ENCODE measurements around the gene FSTL4. TPM values are rescaled to one million over a fixed set of nuclear protein-coding genes. Genes with fewer than 3 reads are reported as not detected.

FSTL4 gene
- total and polyA plus RNA-seq, 2 of the 4 experiments (the other 2 are of a cell fraction), result 0.18 TPM; not detected in 1

DNA sequence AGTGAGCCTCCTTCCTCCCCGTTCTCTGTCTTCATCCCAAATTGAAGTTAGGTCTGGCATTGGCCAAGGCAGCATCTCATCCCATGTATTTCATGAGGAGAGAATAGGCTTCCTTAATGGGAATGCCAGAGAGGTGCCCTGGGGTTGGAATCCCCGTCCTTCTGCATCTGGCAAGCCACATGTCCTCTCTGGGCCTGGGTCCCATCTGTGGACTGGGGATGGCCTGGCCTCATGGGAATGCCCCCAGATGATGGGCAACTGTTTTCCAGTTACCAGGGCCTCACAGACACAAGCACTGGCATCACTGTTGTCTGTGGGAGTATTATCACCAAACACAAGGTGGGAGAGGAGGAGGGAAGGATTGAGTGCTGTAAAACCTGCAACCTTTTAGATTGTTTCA lies 153.9 kb downstream of the FSTL4 start:
- H3K27me3 ChIP-seq (ENCODE audit: control insufficient read depth, insufficient read depth, low read length), result peaks cover 2% of the 10 kb centered on the region; the same call in 1 of the 2 replicates
- H2BK120ac ChIP-seq (ENCODE audit: low read depth, low read length), result no peak overlapping the region
- H3K18ac ChIP-seq (ENCODE audit: low read depth, low read length), result no peak overlapping the region
- no peak overlapping the region for H3K9ac ChIP-seq (ENCODE audit: low read depth, low read length)
- H2AK5ac ChIP-seq (ENCODE audit: low read depth, low read length), result no peak overlapping the region
- ChIA-PET CTCF (no interaction called here), POLR2A (ENCODE audit: unreplicated experiment) (no interaction called here)
- no peaks in the 10 kb centered on the region for H3K4me1 ChIP-seq (ENCODE audit: control insufficient read depth, insufficient read depth, low read length)
- no peak overlapping the region for H4K5ac ChIP-seq (ENCODE audit: low read depth, low read length)
- H3K36me3 ChIP-seq (ENCODE audit: control insufficient read depth, insufficient read depth, low read length), result no peaks in the 10 kb centered on the region
- H3K4me3 ChIP-seq (ENCODE audit: insufficient read depth, low read depth, low read length), result no peak overlapping the region
- H2BK15ac ChIP-seq (ENCODE audit: low read depth, low read length), result no peak overlapping the region
- H2BK20ac ChIP-seq (ENCODE audit: low read depth, low read length), result no peak overlapping the region
- no peak overlapping the region for H3K4ac ChIP-seq (ENCODE audit: low read depth, low read length)
- no peak overlapping the region for H2AFZ ChIP-seq (replicated peaks; ENCODE audit: low read length, poor library complexity)
- H4K20me1 ChIP-seq (ENCODE audit: insufficient read depth, low read length), result no peaks in the 10 kb centered on the region
- no CpG with 5 or more reads among the region's 2 CpGs for WGBS, 2 experiments (ENCODE audit: extremely low coverage in 2 of 2, insufficient read length in 1 of 2)
- dilution Hi-C loops (cut with HindIII; ENCODE audit: low sequenced_read_pairs, unreplicated experiment), result no loop called here
- in situ Hi-C loops (cut with MboI; ENCODE audit: low sequenced_read_pairs), result no loop called here
- H3K14ac ChIP-seq (replicated peaks; ENCODE audit: low read depth, low read length), result no peak overlapping the region
- ATAC-seq (ENCODE audit: low read depth), result no peak
- no peaks in the 10 kb centered on the region for H3K9me1 ChIP-seq (ENCODE audit: insufficient read depth, low read length)
- intact Hi-C loops (cut with micrococcal nuclease), result no loop called here
- H3K4me2 ChIP-seq (ENCODE audit: low read depth, low read length), result no peak overlapping the region
- no peaks in the 10 kb centered on the region for H3K79me1 ChIP-seq (ENCODE audit: low read depth in 1 of 2, low read length in 2 of 2)
- BruUV-seq (replicated peaks), result no TSS peak
- H4K91ac ChIP-seq (ENCODE audit: insufficient read depth, low read depth, low read length), result no peak overlapping the region
- H3K27ac ChIP-seq (ENCODE audit: insufficient read depth, low read length), result no peak overlapping the region
- no peak overlapping the region for H2BK5ac ChIP-seq (ENCODE audit: low read depth, low read length, poor library complexity, severe bottlenecking)
- no peak overlapping the region for H4K8ac ChIP-seq (ENCODE audit: low read depth in 2 of 2, low read length in 2 of 2)
- H3K23ac ChIP-seq (ENCODE audit: low read depth, low read length), result no peak overlapping the region
- no peaks in the 10 kb centered on the region for H3K9me3 ChIP-seq (ENCODE audit: control insufficient read depth, insufficient read depth, low read length)
- H2AK9ac ChIP-seq (replicated peaks; ENCODE audit: low read depth, low read length, poor library complexity), result no peak overlapping the region
- TF ChIP-seq CHD1 (IDR thresholded peaks at IDR 0.05; ENCODE audit: low read depth, low read length), result no peak
- no peak for TF ChIP-seq BHLHE40 (IDR thresholded peaks at IDR 0.05; ENCODE audit: low read depth, low read length)
- TF ChIP-seq MXI1 (IDR thresholded peaks at IDR 0.05; ENCODE audit: borderline replicate concordance, low read depth, low read length), result no peak
- TF ChIP-seq RAD21 (IDR thresholded peaks at IDR 0.05; ENCODE audit: low read length), result no peak
- TF ChIP-seq, protein P1, sequence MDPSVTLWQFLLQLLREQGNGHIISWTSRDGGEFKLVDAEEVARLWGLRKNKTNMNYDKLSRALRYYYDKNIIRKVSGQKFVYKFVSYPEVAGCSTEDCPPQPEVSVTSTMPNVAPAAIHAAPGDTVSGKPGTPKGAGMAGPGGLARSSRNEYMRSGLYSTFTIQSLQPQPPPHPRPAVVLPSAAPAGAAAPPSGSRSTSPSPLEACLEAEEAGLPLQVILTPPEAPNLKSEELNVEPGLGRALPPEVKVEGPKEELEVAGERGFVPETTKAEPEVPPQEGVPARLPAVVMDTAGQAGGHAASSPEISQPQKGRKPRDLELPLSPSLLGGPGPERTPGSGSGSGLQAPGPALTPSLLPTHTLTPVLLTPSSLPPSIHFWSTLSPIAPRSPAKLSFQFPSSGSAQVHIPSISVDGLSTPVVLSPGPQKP (IDR thresholded peaks at IDR 0.05; ENCODE audit: borderline replicate concordance, low read depth, low read length), result no peak
- TF ChIP-seq NFE2L2 (IDR thresholded peaks at IDR 0.05; ENCODE audit: low read depth, low read length), result no peak
- TF ChIP-seq MAZ (IDR thresholded peaks at IDR 0.05; ENCODE audit: borderline replicate concordance, low read depth, low read length), result no peak
- TF ChIP-seq, protein P2, sequence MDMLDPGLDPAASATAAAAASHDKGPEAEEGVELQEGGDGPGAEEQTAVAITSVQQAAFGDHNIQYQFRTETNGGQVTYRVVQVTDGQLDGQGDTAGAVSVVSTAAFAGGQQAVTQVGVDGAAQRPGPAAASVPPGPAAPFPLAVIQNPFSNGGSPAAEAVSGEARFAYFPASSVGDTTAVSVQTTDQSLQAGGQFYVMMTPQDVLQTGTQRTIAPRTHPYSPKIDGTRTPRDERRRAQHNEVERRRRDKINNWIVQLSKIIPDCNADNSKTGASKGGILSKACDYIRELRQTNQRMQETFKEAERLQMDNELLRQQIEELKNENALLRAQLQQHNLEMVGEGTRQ (IDR thresholded peaks at IDR 0.05; ENCODE audit: low read depth, low read length), result no peak
- no peak for TF ChIP-seq RCOR1 (IDR thresholded peaks at IDR 0.05; ENCODE audit: insufficient replicate concordance, low read length)
- TF ChIP-seq MAFK (IDR thresholded peaks at IDR 0.05; ENCODE audit: low read depth, low read length), result no peak
- TF ChIP-seq, protein P3, sequence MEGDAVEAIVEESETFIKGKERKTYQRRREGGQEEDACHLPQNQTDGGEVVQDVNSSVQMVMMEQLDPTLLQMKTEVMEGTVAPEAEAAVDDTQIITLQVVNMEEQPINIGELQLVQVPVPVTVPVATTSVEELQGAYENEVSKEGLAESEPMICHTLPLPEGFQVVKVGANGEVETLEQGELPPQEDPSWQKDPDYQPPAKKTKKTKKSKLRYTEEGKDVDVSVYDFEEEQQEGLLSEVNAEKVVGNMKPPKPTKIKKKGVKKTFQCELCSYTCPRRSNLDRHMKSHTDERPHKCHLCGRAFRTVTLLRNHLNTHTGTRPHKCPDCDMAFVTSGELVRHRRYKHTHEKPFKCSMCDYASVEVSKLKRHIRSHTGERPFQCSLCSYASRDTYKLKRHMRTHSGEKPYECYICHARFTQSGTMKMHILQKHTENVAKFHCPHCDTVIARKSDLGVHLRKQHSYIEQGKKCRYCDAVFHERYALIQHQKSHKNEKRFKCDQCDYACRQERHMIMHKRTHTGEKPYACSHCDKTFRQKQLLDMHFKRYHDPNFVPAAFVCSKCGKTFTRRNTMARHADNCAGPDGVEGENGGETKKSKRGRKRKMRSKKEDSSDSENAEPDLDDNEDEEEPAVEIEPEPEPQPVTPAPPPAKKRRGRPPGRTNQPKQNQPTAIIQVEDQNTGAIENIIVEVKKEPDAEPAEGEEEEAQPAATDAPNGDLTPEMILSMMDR (conservative IDR thresholded peaks at IDR 0.05; ENCODE audit: low read depth, low read length), result no peak
- TF ChIP-seq FOS (IDR thresholded peaks at IDR 0.05; ENCODE audit: low read depth, low read length), result no peak
- no peak for TF ChIP-seq RFX5 (IDR thresholded peaks at IDR 0.05; ENCODE audit: low read depth, low read length)
- no peak for TF ChIP-seq CEBPB (IDR thresholded peaks at IDR 0.05; ENCODE audit: low read depth, low read length)
- no peak for TF ChIP-seq SMC3 (IDR thresholded peaks at IDR 0.05; ENCODE audit: low read depth, low read length)
- no peak for TF ChIP-seq POLR2A (IDR thresholded peaks at IDR 0.05; ENCODE audit: low read depth, low read length)
- no peak overlapping the region for H3K56ac ChIP-seq (ENCODE audit: extremely low read depth, insufficient read depth, low read length)
- DNase-seq, result no peak

Measured in IMR-90 (cell line).